GM23338 (cell line): ENCODE data around the gene CEP20. TPM values are rescaled to one million over a fixed set of nuclear protein-coding genes. Genes with fewer than 3 reads are reported as not detected.
A peak's percentile ranks its signal among the peaks of the same experiment; 100 is the strongest.

Experiments
- ATAC-seq: fragments of 200-7000 bp; cut with Tn5 transposase; 3 replicates; pipeline ENCODE4 v1.9.1; 2020
- DNase-seq: peaks from one replicate; pipeline ENCODE4 v3.0.0-alpha.2; 2015; ENCODE audit warnings: low spot score
- H2AFZ ChIP-seq: fragments of 200-600 bp; sonication (generic); 2 replicates; pipeline ENCODE4 v1.8.0; 2016; ENCODE audit warnings: antibody characterized with exemption, mild to moderate bottlenecking, moderate library complexity
- H3F3A ChIP-seq: fragments of 200-600 bp; sonication (generic); replicated peaks from 2 replicates; pipeline ENCODE4 v1.8.0; 2017; ENCODE audit warnings: antibody characterized with exemption, mixed run types, low read depth
- H3K27ac ChIP-seq: fragments of 200-600 bp; sonication (generic); 2 replicates; pipeline ENCODE4 v1.6.1; 2016; ENCODE audit warnings: low read depth
- H3K27me3 ChIP-seq: fragments of 200-600 bp; sonication (generic); 2 replicates; pipeline ENCODE4 v1.8.0; 2016; ENCODE audit warnings: mild to moderate bottlenecking, mixed run types, moderate library complexity; ENCODE audit not compliant: insufficient read depth
- H3K36me3 ChIP-seq: fragments of 200-600 bp; sonication (generic); 2 replicates; pipeline ENCODE4 v1.8.0; 2016; ENCODE audit warnings: mild to moderate bottlenecking; ENCODE audit not compliant: insufficient read depth
- H3K4me1 ChIP-seq: fragments of 200-600 bp; sonication (generic); 2 replicates; pipeline ENCODE4 v1.8.0; 2016; ENCODE audit warnings: mild to moderate bottlenecking, moderate library complexity; ENCODE audit not compliant: insufficient read depth
- H3K4me2 ChIP-seq: fragments of 200-600 bp; sonication (generic); 2 replicates; pipeline ENCODE4 v1.7.1; 2017; ENCODE audit warnings: mixed run types
- H3K4me3 ChIP-seq: fragments of 200-600 bp; sonication (generic); 2 replicates; pipeline ENCODE4 v1.6.1; 2016; ENCODE audit warnings: mixed run types
- H3K79me2 ChIP-seq: fragments of 200-600 bp; sonication (generic); replicated peaks from 2 replicates; pipeline ENCODE4 v1.8.0; 2017; ENCODE audit warnings: mild to moderate bottlenecking; ENCODE audit not compliant: insufficient read depth
- H3K9me2 ChIP-seq: fragments of 200-600 bp; sonication (generic); 2 replicates; pipeline ENCODE4 v1.8.0; 2017; ENCODE audit not compliant: insufficient read depth
- H4K20me1 ChIP-seq: fragments of 200-600 bp; sonication (generic); replicated peaks from 2 replicates; pipeline ENCODE4 v1.8.0; 2017; ENCODE audit warnings: mild to moderate bottlenecking; ENCODE audit not compliant: insufficient read depth
- H3K27ac Mint-ChIP-seq: 2 replicates; pipeline ENCODE4 v1.8.0; 2020; ENCODE audit warnings: inconsistent platforms, mild to moderate bottlenecking, moderate library complexity, mixed read lengths
- H3K27me3 Mint-ChIP-seq: 3 replicates; pipeline ENCODE4 v1.8.0; 2022; ENCODE audit warnings: low read depth, mild to moderate bottlenecking, moderate library complexity, mixed read lengths, inconsistent platforms; ENCODE audit not compliant: insufficient read depth, poor library complexity
- H3K36me3 Mint-ChIP-seq: 3 replicates; pipeline ENCODE4 v1.8.0; 2021; ENCODE audit warnings: low read depth, mild to moderate bottlenecking, inconsistent platforms, moderate library complexity, mixed read lengths
- H3K4me1 Mint-ChIP-seq: 3 replicates; pipeline ENCODE4 v1.8.0; 2020; ENCODE audit warnings: mild to moderate bottlenecking, inconsistent platforms, mixed read lengths
- H3K4me3 Mint-ChIP-seq: 3 replicates; pipeline ENCODE4 v1.8.0; 2021; ENCODE audit warnings: moderate library complexity, mild to moderate bottlenecking, inconsistent platforms, mixed read lengths
- H3K9me3 Mint-ChIP-seq: 3 replicates; pipeline ENCODE4 v1.8.0; 2020; ENCODE audit warnings: moderate library complexity, mild to moderate bottlenecking, inconsistent platforms, mixed read lengths
- CREB1 ChIP-seq: fragments of 250-450 bp; sonication (Bioruptor Pico); IDR thresholded peaks from 2 replicates; pipeline ENCODE4 v1.5.0; 2020; ENCODE audit warnings: low read depth, mild to moderate bottlenecking, moderate library complexity
- ETS1 ChIP-seq: IDR thresholded peaks from 2 replicates; pipeline ENCODE4 v1.6.1; 2016; ENCODE audit warnings: antibody characterized with exemption
- EZH2 ChIP-seq: fragments of 200-600 bp; sonication (generic); IDR thresholded peaks from one replicate; pipeline ENCODE4 v1.8.0; 2017; ENCODE audit warnings: antibody characterized with exemption, mild to moderate bottlenecking, low read depth; ENCODE audit not compliant: unreplicated experiment
- EZH2phosphoT487 ChIP-seq: fragments of 200-600 bp; sonication (generic); IDR thresholded peaks from one replicate; pipeline ENCODE4 v1.8.1; 2018; ENCODE audit warnings: antibody characterized with exemption; ENCODE audit not compliant: unreplicated experiment
- JUNB ChIP-seq: IDR thresholded peaks from one replicate; pipeline ENCODE4 v1.6.1; 2016; ENCODE audit warnings: antibody characterized with exemption; ENCODE audit not compliant: unreplicated experiment
- NANOG ChIP-seq: IDR thresholded peaks from 2 replicates; pipeline ENCODE4 v1.6.1; 2016; ENCODE audit warnings: antibody characterized with exemption, borderline replicate concordance
- POLR2AphosphoS5 ChIP-seq: IDR thresholded peaks from 2 replicates; pipeline ENCODE4 v1.6.1; 2016; ENCODE audit warnings: antibody characterized with exemption, low read depth
- STAT1 ChIP-seq: IDR thresholded peaks from one replicate; pipeline ENCODE4 v1.6.1; 2016; ENCODE audit warnings: antibody characterized with exemption; ENCODE audit not compliant: unreplicated experiment
- ZNF114 ChIP-seq: fragments of 250-450 bp; sonication (Bioruptor Pico); IDR thresholded peaks from 2 replicates; pipeline ENCODE4 v1.5.0; 2020; ENCODE audit warnings: mild to moderate bottlenecking, moderate library complexity
- ZNF331 ChIP-seq: fragments of 250-450 bp; sonication (Bioruptor Pico); IDR thresholded peaks from 2 replicates; pipeline ENCODE4 v1.5.0; 2020; ENCODE audit warnings: low read depth, mild to moderate bottlenecking, moderate library complexity
- ZNF462 ChIP-seq: fragments of 250-450 bp; sonication (Bioruptor Pico); IDR thresholded peaks from 2 replicates; pipeline ENCODE4 v1.5.0; 2020; ENCODE audit warnings: mild to moderate bottlenecking, moderate library complexity
- polyA plus RNA-seq: library from polyadenylated mRNA; unstranded; fragments of >200 nt; fragmentation: Nextera tagmentation; extraction: Ambion mirVana; gene quantifications from 2 replicates; pipeline ENCODE4 v1.2.1, GENCODE V29; 2016
- total RNA-seq: library from RNA; depleted of rRNA; stranded (reverse); fragments of >200 nt; shearing (Covaris generic); gene quantifications from 2 replicates; pipeline ENCODE4 v1.2.3, GENCODE V29; 2014
- TF ChIP-seq, protein P1 (sequence below), 2 experiments: fragments of 200-600 bp in 1 of 2; sonication (generic) in 1 of 2; conservative IDR thresholded peaks; 2 replicates each; pipeline versions ENCODE4 v1.5.1 to v1.6.1; 2016 to 2017; ENCODE audit warnings: antibody characterized with exemption in 2 of 2, low read depth in 2 of 2, mild to moderate bottlenecking in 2 of 2, moderate library complexity in 1 of 2
- TF ChIP-seq, protein P2 (sequence below): IDR thresholded peaks from one replicate; pipeline ENCODE4 v1.6.1; 2018; ENCODE audit warnings: antibody characterized with exemption; ENCODE audit not compliant: unreplicated experiment

CEP20 gene
- total and polyA plus RNA-seq, 2 experiments from 2014 or later, result 60.2 to 70.9 TPM

GRCh38 chr16:15855704-15856003 lies 32.7 kb downstream of the CEP20 start:
- Histone ChIP-seq H3K27me3 (peaks cover 45% of the 10 kb centered on the region), H3K36me3 (no peaks in the 10 kb centered on the region), H2AFZ (no peak overlapping the region), H3K4me2 (no peak overlapping the region), H3K27ac (no peak overlapping the region), H3K4me1 (0 out of 2 replicates have a peak, but pooled peaks cover 6% of the 10 kb centered on the region), H3F3A (peaks cover 7% of the 10 kb centered on the region; the same call in 1 of the 2 replicates), H4K20me1 (0 out of 2 replicates have a peak, but pooled peaks cover 2% of the 10 kb centered on the region), H3K4me3 (no peak overlapping the region), H3K9me2 (no peaks in the 10 kb centered on the region), H3K79me2 (no peaks in the 10 kb centered on the region)
- ATAC-seq (no peak), DNase-seq (no peak)
- Mint-ChIP-seq H3K36me3 (no peaks in the 10 kb centered on the region; the same call in 2 of the 3 replicates), H3K27ac (no peak overlapping the region), H3K27me3 (peaks cover 30% of the 10 kb centered on the region), H3K4me3 (peak overlapping the region; percentile 43; the same call in 1 of the 3 replicates), H3K9me3 (no peaks in the 10 kb centered on the region), H3K4me1 (peaks cover 11% of the 10 kb centered on the region)
- TF ChIP-seq CREB1 (CRISPR knock-in tag) (no peak), ETS1 (no peak), STAT1 (no peak), POLR2AphosphoS5 (no peak), JUNB (no peak), NANOG (no peak), ZNF462 (CRISPR knock-in tag) (no peak), EZH2 (no peak), ZNF114 (CRISPR knock-in tag) (no peak), EZH2phosphoT487 (no peak), ZNF331 (no peak)
- TF ChIP-seq, protein P1, sequence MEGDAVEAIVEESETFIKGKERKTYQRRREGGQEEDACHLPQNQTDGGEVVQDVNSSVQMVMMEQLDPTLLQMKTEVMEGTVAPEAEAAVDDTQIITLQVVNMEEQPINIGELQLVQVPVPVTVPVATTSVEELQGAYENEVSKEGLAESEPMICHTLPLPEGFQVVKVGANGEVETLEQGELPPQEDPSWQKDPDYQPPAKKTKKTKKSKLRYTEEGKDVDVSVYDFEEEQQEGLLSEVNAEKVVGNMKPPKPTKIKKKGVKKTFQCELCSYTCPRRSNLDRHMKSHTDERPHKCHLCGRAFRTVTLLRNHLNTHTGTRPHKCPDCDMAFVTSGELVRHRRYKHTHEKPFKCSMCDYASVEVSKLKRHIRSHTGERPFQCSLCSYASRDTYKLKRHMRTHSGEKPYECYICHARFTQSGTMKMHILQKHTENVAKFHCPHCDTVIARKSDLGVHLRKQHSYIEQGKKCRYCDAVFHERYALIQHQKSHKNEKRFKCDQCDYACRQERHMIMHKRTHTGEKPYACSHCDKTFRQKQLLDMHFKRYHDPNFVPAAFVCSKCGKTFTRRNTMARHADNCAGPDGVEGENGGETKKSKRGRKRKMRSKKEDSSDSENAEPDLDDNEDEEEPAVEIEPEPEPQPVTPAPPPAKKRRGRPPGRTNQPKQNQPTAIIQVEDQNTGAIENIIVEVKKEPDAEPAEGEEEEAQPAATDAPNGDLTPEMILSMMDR (conservative IDR thresholded peaks at IDR 0.05; ENCODE audit: low read depth in 2 of 2), result no peak
- TF ChIP-seq, protein P2, sequence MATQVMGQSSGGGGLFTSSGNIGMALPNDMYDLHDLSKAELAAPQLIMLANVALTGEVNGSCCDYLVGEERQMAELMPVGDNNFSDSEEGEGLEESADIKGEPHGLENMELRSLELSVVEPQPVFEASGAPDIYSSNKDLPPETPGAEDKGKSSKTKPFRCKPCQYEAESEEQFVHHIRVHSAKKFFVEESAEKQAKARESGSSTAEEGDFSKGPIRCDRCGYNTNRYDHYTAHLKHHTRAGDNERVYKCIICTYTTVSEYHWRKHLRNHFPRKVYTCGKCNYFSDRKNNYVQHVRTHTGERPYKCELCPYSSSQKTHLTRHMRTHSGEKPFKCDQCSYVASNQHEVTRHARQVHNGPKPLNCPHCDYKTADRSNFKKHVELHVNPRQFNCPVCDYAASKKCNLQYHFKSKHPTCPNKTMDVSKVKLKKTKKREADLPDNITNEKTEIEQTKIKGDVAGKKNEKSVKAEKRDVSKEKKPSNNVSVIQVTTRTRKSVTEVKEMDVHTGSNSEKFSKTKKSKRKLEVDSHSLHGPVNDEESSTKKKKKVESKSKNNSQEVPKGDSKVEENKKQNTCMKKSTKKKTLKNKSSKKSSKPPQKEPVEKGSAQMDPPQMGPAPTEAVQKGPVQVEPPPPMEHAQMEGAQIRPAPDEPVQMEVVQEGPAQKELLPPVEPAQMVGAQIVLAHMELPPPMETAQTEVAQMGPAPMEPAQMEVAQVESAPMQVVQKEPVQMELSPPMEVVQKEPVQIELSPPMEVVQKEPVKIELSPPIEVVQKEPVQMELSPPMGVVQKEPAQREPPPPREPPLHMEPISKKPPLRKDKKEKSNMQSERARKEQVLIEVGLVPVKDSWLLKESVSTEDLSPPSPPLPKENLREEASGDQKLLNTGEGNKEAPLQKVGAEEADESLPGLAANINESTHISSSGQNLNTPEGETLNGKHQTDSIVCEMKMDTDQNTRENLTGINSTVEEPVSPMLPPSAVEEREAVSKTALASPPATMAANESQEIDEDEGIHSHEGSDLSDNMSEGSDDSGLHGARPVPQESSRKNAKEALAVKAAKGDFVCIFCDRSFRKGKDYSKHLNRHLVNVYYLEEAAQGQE, result no peak
